ENCODE results near the gene STXBP5. TPM values are rescaled to one million over a fixed set of nuclear protein-coding genes. Genes with fewer than 3 reads are reported as not detected.

STXBP5 gene
- total RNA-seq, 2 experiments from 2014 or later: 20.2 to 21.5 TPM

DNA sequence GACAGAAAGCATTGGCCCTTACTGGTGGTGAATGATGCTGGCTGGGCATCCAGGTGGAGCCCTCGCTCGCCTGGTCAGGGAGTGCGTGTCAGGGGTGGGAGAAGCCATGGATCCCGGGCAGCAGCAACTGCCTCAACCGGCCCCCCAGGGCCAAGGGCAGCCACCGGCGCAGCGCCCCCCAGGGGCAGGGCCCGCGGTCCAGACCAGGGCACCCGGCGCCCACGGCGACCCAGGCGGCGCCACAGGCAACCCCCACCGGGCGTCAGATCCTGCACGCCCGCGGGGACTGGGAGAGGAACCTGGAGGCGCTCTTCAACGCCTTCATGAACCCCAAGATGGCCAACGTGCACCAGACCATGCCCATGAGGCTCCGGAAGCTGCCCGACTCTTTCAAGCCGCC is 202.6 kb downstream of the STXBP5 start:
- no peak overlapping the region for H3K27ac Mint-ChIP-seq
- ChIA-PET POLR2A (no interaction called here), CTCF (no interaction called here)
- H3K4me1 Mint-ChIP-seq (ENCODE audit: low read depth): no peaks in the 10 kb centered on the region
- DNase-seq: no peak
- intact Hi-C loops (cut with micrococcal nuclease): no loop called here
- peaks cover 7% of the 10 kb centered on the region for H3K9me3 Mint-ChIP-seq
- peaks cover 2% of the 10 kb centered on the region for H3K36me3 Mint-ChIP-seq
- H3K4me3 Mint-ChIP-seq: no peak overlapping the region
- H3K27me3 Mint-ChIP-seq: peaks cover 2% of the 10 kb centered on the region

GRCh38 chr6:147407571-147407970 is 203.4 kb downstream of the STXBP5 start:
- no peak overlapping the region for H3K4me3 Mint-ChIP-seq
- POLR2A ChIA-PET: no interaction called here
- H3K27me3 Mint-ChIP-seq: peaks cover 2% of the 10 kb centered on the region
- peaks cover 2% of the 10 kb centered on the region for H3K9me3 Mint-ChIP-seq
- CTCF ChIA-PET: no interaction called here
- DNase-seq: no peak
- H3K4me1 Mint-ChIP-seq (ENCODE audit: low read depth): no peaks in the 10 kb centered on the region
- intact Hi-C loops (cut with micrococcal nuclease): no loop called here
- no peak overlapping the region for H3K27ac Mint-ChIP-seq
- peaks cover 2% of the 10 kb centered on the region for H3K36me3 Mint-ChIP-seq

GRCh38 chr6:147416622-147417021 is 212.4 kb downstream of the STXBP5 start:
- ChIA-PET CTCF (no interaction called here), POLR2A (no interaction called here)
- Mint-ChIP-seq H3K27ac (no peak overlapping the region), H3K36me3 (no peaks in the 10 kb centered on the region), H3K4me3 (no peak overlapping the region), H3K4me1 (ENCODE audit: low read depth) (no peaks in the 10 kb centered on the region), H3K27me3 (peaks cover 6% of the 10 kb centered on the region), H3K9me3 (no peaks in the 10 kb centered on the region)
- intact Hi-C loops (cut with micrococcal nuclease): no loop called here
- no peak for DNase-seq

GRCh38 chr6:147417954-147418353 is 213.7 kb downstream of the STXBP5 start:
- H3K36me3 Mint-ChIP-seq: no peaks in the 10 kb centered on the region
- CTCF ChIA-PET: no interaction called here
- intact Hi-C loops (cut with micrococcal nuclease): no loop called here

DNA sequence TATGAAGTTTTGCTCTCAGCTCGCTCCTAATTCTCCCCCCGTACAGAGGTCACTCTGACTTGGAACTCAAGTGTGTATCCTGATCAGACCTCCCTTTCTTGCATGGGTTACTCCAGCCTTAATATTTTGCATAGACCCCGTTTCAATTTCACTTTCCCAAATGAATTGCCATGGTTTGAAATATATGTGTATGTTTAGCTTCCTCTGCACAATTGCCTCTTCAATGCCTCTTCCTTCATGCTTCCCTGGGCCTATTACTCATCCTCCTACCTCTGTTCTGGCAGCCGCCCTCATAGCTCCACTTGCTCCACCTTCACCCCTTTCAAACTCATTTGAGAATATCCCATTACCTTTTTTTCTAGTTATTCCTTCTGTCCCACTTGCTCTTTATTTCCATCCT is 214.3 kb downstream of the STXBP5 start:
- peaks cover 4% of the 10 kb centered on the region for H3K9me3 Mint-ChIP-seq
- POLR2A ChIA-PET: no interaction called here
- CTCF ChIA-PET: interaction anchor here (0.7 kb wide), 1 partner anchor 561 kb away, joined by 3 read pairs; no protein-coding TSS in a partner anchor

More at GRCh38 chr6:147417954-147418353, 213.7 kb downstream of the STXBP5 start:
- Mint-ChIP-seq H3K27ac (no peak overlapping the region), H3K27me3 (peaks cover 3% of the 10 kb centered on the region), H3K4me1 (ENCODE audit: low read depth) (no peaks in the 10 kb centered on the region), H3K4me3 (no peak overlapping the region), H3K9me3 (peaks cover 4% of the 10 kb centered on the region)
- DNase-seq: no peak
- POLR2A ChIA-PET: no interaction called here

GRCh38 chr6:147421903-147422302 is 217.7 kb downstream of the STXBP5 start:
- Mint-ChIP-seq H3K9me3 (peaks cover 4% of the 10 kb centered on the region), H3K4me3 (no peak overlapping the region), H3K27me3 (peaks cover 3% of the 10 kb centered on the region), H3K36me3 (no peaks in the 10 kb centered on the region), H3K4me1 (ENCODE audit: low read depth) (no peaks in the 10 kb centered on the region), H3K27ac (no peak overlapping the region)
- CTCF ChIA-PET: interaction anchor here (0.5 kb wide), 1 partner anchor 758 kb away, joined by 3 read pairs; no protein-coding TSS in a partner anchor
- DNase-seq: no peak
- intact Hi-C loops (cut with micrococcal nuclease): no loop called here
- POLR2A ChIA-PET: no interaction called here

More for the DNA sequence above, 214.3 kb downstream of the STXBP5 start:
- Mint-ChIP-seq H3K27ac (no peak overlapping the region), H3K36me3 (no peaks in the 10 kb centered on the region), H3K4me3 (no peak overlapping the region), H3K27me3 (peaks cover 2% of the 10 kb centered on the region), H3K4me1 (ENCODE audit: low read depth) (no peaks in the 10 kb centered on the region)
- DNase-seq: no peak
- intact Hi-C loops (cut with micrococcal nuclease): no loop called here

GRCh38 chr6:147423111-147423510 is 218.9 kb downstream of the STXBP5 start:
- ChIA-PET POLR2A (no interaction called here), CTCF (no interaction called here)
- DNase-seq: no peak
- peaks cover 3% of the 10 kb centered on the region for H3K27me3 Mint-ChIP-seq
- intact Hi-C loops (cut with micrococcal nuclease): no loop called here
- H3K9me3 Mint-ChIP-seq: peaks cover 4% of the 10 kb centered on the region
- no peaks in the 10 kb centered on the region for H3K4me1 Mint-ChIP-seq (ENCODE audit: low read depth)
- H3K36me3 Mint-ChIP-seq: no peaks in the 10 kb centered on the region
- no peak overlapping the region for H3K27ac Mint-ChIP-seq
- no peak overlapping the region for H3K4me3 Mint-ChIP-seq

DNA sequence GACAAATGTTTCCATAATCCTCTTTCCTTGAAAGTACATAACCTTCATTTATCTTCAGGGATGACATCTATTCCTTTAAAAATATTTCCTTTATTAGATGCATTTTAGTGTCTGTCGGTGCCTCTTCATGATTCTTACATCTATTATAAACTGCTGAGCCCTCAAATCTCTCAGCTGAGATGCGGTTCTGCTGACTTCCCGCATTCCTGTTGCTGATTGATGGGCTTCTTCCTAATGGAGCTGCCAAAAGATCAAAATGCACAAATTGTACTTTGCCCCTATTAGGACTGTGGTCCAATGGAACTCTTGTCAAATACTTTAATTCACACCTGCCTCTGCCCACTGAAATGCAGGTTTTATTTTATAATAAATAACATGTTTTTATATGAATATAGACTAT is 225.6 kb downstream of the STXBP5 start:
- Mint-ChIP-seq H3K36me3 (no peaks in the 10 kb centered on the region), H3K4me1 (ENCODE audit: low read depth) (no peaks in the 10 kb centered on the region), H3K4me3 (no peak overlapping the region), H3K27me3 (peaks cover 3% of the 10 kb centered on the region), H3K9me3 (no peaks in the 10 kb centered on the region), H3K27ac (no peak overlapping the region)
- DNase-seq: no peak
- ChIA-PET POLR2A (no interaction called here), CTCF (no interaction called here)
- intact Hi-C loops (cut with micrococcal nuclease): no loop called here

DNA sequence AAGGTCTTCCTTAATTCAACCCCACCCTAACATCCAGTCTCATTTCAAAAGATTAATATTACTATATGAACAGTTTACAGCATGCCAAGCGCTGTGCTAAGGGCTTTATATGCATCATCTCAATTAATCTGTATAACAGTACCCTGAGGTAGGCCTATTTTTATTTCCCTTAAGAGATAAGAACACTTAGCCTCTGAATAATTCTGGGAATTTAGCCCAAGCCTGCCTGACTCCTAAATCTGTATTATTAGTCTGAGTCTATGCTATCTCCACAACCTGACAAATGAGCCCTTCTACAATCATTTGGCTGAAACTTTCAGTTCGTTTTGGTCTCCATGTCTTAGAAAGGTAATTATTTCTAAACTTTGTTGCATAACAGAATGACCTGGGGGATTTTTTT is 226.6 kb downstream of the STXBP5 start:
- intact Hi-C loops (cut with micrococcal nuclease): no loop called here
- Mint-ChIP-seq H3K36me3 (no peaks in the 10 kb centered on the region), H3K4me3 (no peak overlapping the region), H3K27me3 (peaks cover 2% of the 10 kb centered on the region), H3K27ac (no peak overlapping the region), H3K4me1 (ENCODE audit: low read depth) (no peaks in the 10 kb centered on the region), H3K9me3 (no peaks in the 10 kb centered on the region)
- DNase-seq: no peak
- ChIA-PET CTCF (no interaction called here), POLR2A (no interaction called here)

DNA sequence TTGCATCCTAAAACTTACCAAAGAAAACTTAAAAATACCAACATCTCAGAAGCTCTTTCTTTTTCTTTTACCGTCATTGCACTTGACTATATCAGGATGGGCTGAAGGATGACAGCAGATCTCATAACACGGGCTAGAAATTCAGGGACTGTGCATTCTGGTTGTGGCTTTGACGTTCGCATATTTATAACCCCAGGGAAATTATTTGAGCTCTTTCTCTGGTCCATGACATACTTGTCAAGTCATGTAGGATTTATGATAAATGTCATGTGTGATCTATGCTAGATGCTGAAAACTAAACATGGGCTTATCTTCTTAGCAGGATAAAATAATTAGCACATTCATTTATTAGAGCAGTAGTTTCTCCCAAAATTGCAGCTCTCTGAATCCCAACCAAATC is 229.9 kb downstream of the STXBP5 start:
- POLR2A ChIA-PET: no interaction called here
- H3K4me3 Mint-ChIP-seq: no peak overlapping the region
- CTCF ChIA-PET: no interaction called here
- H3K27me3 Mint-ChIP-seq: peaks cover 4% of the 10 kb centered on the region
- no peaks in the 10 kb centered on the region for H3K9me3 Mint-ChIP-seq
- intact Hi-C loops (cut with micrococcal nuclease): no loop called here
- H3K4me1 Mint-ChIP-seq (ENCODE audit: low read depth): no peaks in the 10 kb centered on the region
- DNase-seq: no peak
- H3K27ac Mint-ChIP-seq: no peak overlapping the region
- H3K36me3 Mint-ChIP-seq: no peaks in the 10 kb centered on the region

DNA sequence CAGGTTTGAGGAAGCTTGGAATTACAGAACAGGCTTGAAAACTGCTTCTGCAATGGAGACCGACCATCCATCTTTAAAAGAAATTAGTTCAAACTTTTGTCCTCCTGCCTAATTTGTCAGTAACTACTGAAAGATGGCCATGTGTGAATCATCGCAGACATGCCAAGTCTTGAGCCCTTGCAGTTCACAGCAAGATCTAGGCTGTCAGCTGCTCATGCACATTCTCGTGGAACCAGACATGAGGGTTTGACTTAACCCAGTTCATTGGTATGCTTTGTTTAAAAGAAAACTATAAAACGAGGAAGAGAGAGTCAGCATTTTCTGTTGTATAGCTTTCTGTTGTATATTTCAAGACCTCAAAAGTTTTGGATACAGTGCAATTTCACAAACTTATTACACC is 230.3 kb downstream of the STXBP5 start:
- Mint-ChIP-seq H3K36me3 (no peaks in the 10 kb centered on the region), H3K9me3 (no peaks in the 10 kb centered on the region), H3K27ac (no peak overlapping the region), H3K27me3 (peaks cover 4% of the 10 kb centered on the region), H3K4me1 (ENCODE audit: low read depth) (no peaks in the 10 kb centered on the region), H3K4me3 (no peak overlapping the region)
- intact Hi-C loops (cut with micrococcal nuclease): no loop called here
- POLR2A ChIA-PET: no interaction called here
- DNase-seq: no peak
- CTCF ChIA-PET: no interaction called here

DNA sequence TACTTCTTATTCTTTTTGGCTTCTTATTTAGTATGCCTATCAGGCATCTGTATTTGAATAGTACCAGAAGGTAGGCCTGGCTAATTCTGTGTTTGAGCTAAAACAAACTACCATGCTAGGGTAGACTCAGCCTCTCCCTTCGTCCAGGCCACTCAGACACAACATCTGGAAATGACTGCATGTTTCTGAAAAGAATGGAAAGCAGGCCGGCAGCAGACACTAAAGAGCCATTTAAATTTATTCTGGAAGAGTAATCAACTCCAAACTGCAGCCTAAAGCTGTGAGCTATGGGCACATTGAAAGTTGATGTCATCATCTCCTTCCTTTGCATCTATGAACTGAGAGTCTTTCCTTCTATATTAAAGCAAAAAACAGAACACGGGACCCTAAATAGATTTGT is 233.4 kb downstream of the STXBP5 start:
- Mint-ChIP-seq H3K27me3 (peaks cover 7% of the 10 kb centered on the region), H3K36me3 (no peaks in the 10 kb centered on the region), H3K9me3 (no peaks in the 10 kb centered on the region), H3K27ac (no peak overlapping the region), H3K4me3 (no peak overlapping the region), H3K4me1 (ENCODE audit: low read depth) (no peaks in the 10 kb centered on the region)
- CTCF ChIA-PET: no interaction called here
- DNase-seq: no peak
- POLR2A ChIA-PET: no interaction called here
- intact Hi-C loops (cut with micrococcal nuclease): no loop called here

GRCh38 chr6:147438758-147439528 is 234.7 kb downstream of the STXBP5 start:
- Mint-ChIP-seq H3K9me3 (no peaks in the 10 kb centered on the region), H3K4me3 (no peak overlapping the region), H3K36me3 (no peaks in the 10 kb centered on the region), H3K4me1 (ENCODE audit: low read depth) (no peaks in the 10 kb centered on the region), H3K27ac (no peak overlapping the region), H3K27me3 (peaks cover 7% of the 10 kb centered on the region)
- CTCF ChIA-PET: no interaction called here
- POLR2A ChIA-PET: no interaction called here
- intact Hi-C loops (cut with micrococcal nuclease): no loop called here
- no peak for DNase-seq

Measured in activated CD4-positive, alpha-beta memory T cell treated with anti-CD3 and anti-CD28 coated beads for 36 hours (primary cell).